Endothelial cell of umbilical vein (primary cell): ENCODE measurements around the gene TMTC1. TPM values are rescaled to one million over a fixed set of nuclear protein-coding genes. Genes with fewer than 3 reads are reported as not detected.

Experiments
- BruUV-seq: library from RNA; stranded (reverse); fragments of 400-500 nt; replicated peaks from 2 replicates; lab custom pipeline; 2021; lab: Mats Ljungman, UMichigan
- CTCF ChIA-PET: fragments of 300-600, 350-600 bp; sonication (Branson Sonifier 250); formaldehyde crosslinking; loops from one replicate; lab custom pipeline; 2021; ENCODE audit warnings: antibody characterized with exemption, inconsistent platforms; lab: Charles Lee
- POLR2A ChIA-PET: fragments of 300-600, 350-600 bp; sonication (Branson Sonifier 250); formaldehyde crosslinking; loops from one replicate; lab custom pipeline; 2021; ENCODE audit warnings: antibody characterized with exemption, inconsistent platforms; lab: Charles Lee
- DNase-seq: peaks from one replicate; pipeline ENCODE4 v3.0.0-alpha.2; 2011; ENCODE audit warnings: low read depth, low spot score
- FAIRE-seq: peaks from 2 replicates; lab custom pipeline; 2011; peaks lifted over from hg19 to GRCh38; lab: Jason Lieb, UNC
- H2AFZ ChIP-seq: 2 replicates; pipeline ENCODE4 v1.6.0; 2012; ENCODE audit warnings: low read depth, low read length, control low read depth, inconsistent platforms
- H3K27ac ChIP-seq: 2 replicates; pipeline ENCODE4 v1.5.1; 2011; ENCODE audit warnings: low read depth, mild to moderate bottlenecking, control low read depth, low read length, moderate library complexity; ENCODE audit not compliant: insufficient read depth
- H3K27me3 ChIP-seq, 2 experiments: 2 replicates each; pipeline versions ENCODE4 v1.6.0 to v1.6.1; 2011; ENCODE audit warnings: low read length in 2 of 2, mixed read lengths in 1 of 2; ENCODE audit not compliant: control insufficient read depth in 2 of 2, insufficient read depth in 2 of 2
- H3K36me3 ChIP-seq, 2 experiments: 2 replicates in 1 of 2; 3 replicates in 1 of 2; pipeline ENCODE4 v1.5.1; 2011; ENCODE audit warnings: low read length in 2 of 2, mild to moderate bottlenecking in 1 of 2, moderate library complexity in 1 of 2; ENCODE audit not compliant: control insufficient read depth in 2 of 2, insufficient read depth in 2 of 2; ENCODE audit errors: extremely low read depth in 1 of 2
- H3K4me1 ChIP-seq: 3 replicates; pipeline ENCODE4 v1.5.1; 2011; ENCODE audit warnings: mild to moderate bottlenecking, low read length; ENCODE audit not compliant: control insufficient read depth, insufficient read depth; ENCODE audit errors: extremely low read depth
- H3K4me2 ChIP-seq: 2 replicates; pipeline ENCODE4 v1.6.1; 2011; ENCODE audit warnings: low read length, control low read depth, mixed read lengths; ENCODE audit not compliant: insufficient read depth
- H3K4me3 ChIP-seq, 3 experiments: fragments of 200-600 bp in 1 of 3; sonication (generic), shearing (Covaris generic) in 1 of 3; replicated peaks in 1 of 3; 2 replicates each; pipeline ENCODE4 v1.5.1; 2011 to 2016; ENCODE audit warnings: control low read depth in 3 of 3, low read length in 3 of 3, mild to moderate bottlenecking in 2 of 3, inconsistent platforms in 1 of 3, low read depth in 1 of 3, moderate library complexity in 1 of 3; ENCODE audit not compliant: insufficient read depth in 1 of 3
- H3K79me2 ChIP-seq: 2 replicates; pipeline ENCODE4 v1.6.0; 2012; ENCODE audit warnings: low read length, inconsistent platforms; ENCODE audit not compliant: control insufficient read depth, insufficient read depth
- H3K9ac ChIP-seq: replicated peaks from 2 replicates; pipeline ENCODE3; 2011; ENCODE audit warnings: low read length, control low read depth; ENCODE audit not compliant: insufficient read depth; ENCODE audit errors: extremely low read depth
- H3K9me1 ChIP-seq: replicated peaks from 3 replicates; pipeline ENCODE4 v1.6.0; 2011; ENCODE audit warnings: mild to moderate bottlenecking, low read length; ENCODE audit not compliant: control insufficient read depth, insufficient read depth; ENCODE audit errors: extremely low read depth
- H3K9me3 ChIP-seq: replicated peaks from 2 replicates; pipeline ENCODE4 v1.5.1; 2012; ENCODE audit warnings: low read length, inconsistent platforms; ENCODE audit not compliant: control insufficient read depth, insufficient read depth
- H4K20me1 ChIP-seq: replicated peaks from 2 replicates; pipeline ENCODE3; 2011; ENCODE audit warnings: mild to moderate bottlenecking, low read length; ENCODE audit not compliant: control insufficient read depth, insufficient read depth; ENCODE audit errors: extremely low read depth
- EZH2 ChIP-seq: IDR thresholded peaks from 2 replicates; pipeline ENCODE4 v1.6.1; 2012; ENCODE audit warnings: borderline replicate concordance, low read depth, mild to moderate bottlenecking, moderate library complexity, low read length, inconsistent platforms; ENCODE audit not compliant: severe bottlenecking
- FOS ChIP-seq: IDR thresholded peaks from 2 replicates; pipeline ENCODE4 v1.6.1; 2011; ENCODE audit warnings: mild to moderate bottlenecking, low read length, moderate library complexity, borderline replicate concordance; ENCODE audit not compliant: insufficient read depth
- GATA2 ChIP-seq: IDR thresholded peaks from 2 replicates; pipeline ENCODE4 v1.7.0; 2011; ENCODE audit warnings: low read depth, mild to moderate bottlenecking, moderate library complexity, mixed read lengths, low read length; ENCODE audit not compliant: insufficient read length, insufficient read depth
- JUN ChIP-seq: IDR thresholded peaks from 2 replicates; pipeline ENCODE4 v1.6.1; 2011; ENCODE audit warnings: borderline replicate concordance, low read depth; ENCODE audit not compliant: insufficient read length, insufficient read depth
- POLR2A ChIP-seq: IDR thresholded peaks from 2 replicates; pipeline ENCODE4 v1.6.1; 2012; ENCODE audit warnings: low read depth, mild to moderate bottlenecking, control low read depth, low read length
- POLR2AphosphoS5 ChIP-seq: IDR thresholded peaks from 2 replicates; pipeline ENCODE4 v1.6.1; 2012; ENCODE audit warnings: low read depth, mild to moderate bottlenecking, control low read depth, low read length, moderate library complexity; ENCODE audit not compliant: insufficient read depth
- dilution Hi-C: fragments of 300-500 bp; cut with MboI; formaldehyde crosslinking; loops from one replicate; pipeline ENCODE4 v1.15.0; 2019; ENCODE audit warnings: low sequenced_read_pairs; ENCODE audit not compliant: extremely low pct_ligation_motif_present
- intact Hi-C: fragments of 100-400 bp; cut with micrococcal nuclease; formaldehyde crosslinking; loops from one replicate; pipeline ENCODE4 v1.10.0; 2022
- polyA plus RNA-seq, 4 experiments: library from polyadenylated mRNA; depleted of rRNA in 3 of 4; stranded (reverse) in 3 of 4; unstranded in 1 of 4; fragments of >200 nt; gene quantifications; 2 replicates each; pipeline versions ENCODE4 v1.2.1 to v1.2.3, GENCODE V29; 2011 to 2012; ENCODE audit warnings: missing spikeins in 1 of 4
- total RNA-seq: library from RNA; stranded (reverse); gene quantifications from 2 replicates; pipeline ENCODE4 v1.2.3, GENCODE V29; 2021
- TF ChIP-seq, protein P1 (sequence below), 2 donors: IDR thresholded peaks; 1 replicate in 1 of 2; 2 replicates in 1 of 2; pipeline ENCODE4 v1.5.1; 2011; ENCODE audit warnings: low read length in 2 of 2, mild to moderate bottlenecking in 2 of 2, moderate library complexity in 2 of 2, control low read depth in 1 of 2, inconsistent platforms in 1 of 2, low read depth in 1 of 2; ENCODE audit not compliant: insufficient read depth in 1 of 2; ENCODE audit errors: extremely low read depth in 1 of 2
- TF ChIP-seq, protein P2 (sequence below): IDR thresholded peaks from 2 replicates; pipeline ENCODE4 v1.6.1; 2011; ENCODE audit not compliant: insufficient read depth, insufficient read length

The TMTC1 gene
- total and polyA plus RNA-seq, 2 donors (not counting 3 experiments of a cell fraction or from before 2014, with no cell fraction given), result 5.4 to 5.9 TPM

DNA sequence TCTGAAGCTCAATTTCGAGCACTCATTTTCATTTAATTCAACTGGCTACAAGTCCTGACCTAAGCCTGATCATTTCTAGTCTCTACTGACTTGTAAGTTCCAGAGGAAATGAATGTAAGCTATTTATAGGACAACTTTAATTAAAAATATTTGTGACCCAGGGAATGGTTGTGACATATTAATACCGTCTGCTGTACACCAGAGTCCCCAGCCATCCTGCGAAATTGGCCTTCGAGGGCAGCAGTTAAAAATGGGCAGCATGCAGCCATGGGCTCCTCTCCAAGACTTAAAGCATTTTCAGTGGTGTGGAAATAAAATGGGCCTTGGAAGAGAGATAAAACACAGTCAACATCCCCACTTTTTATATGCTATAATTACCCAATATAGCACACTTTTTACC, 255.6 kb downstream of the TMTC1 start:
- no peak overlapping the region for H3K4me2 ChIP-seq
- ChIA-PET CTCF (interaction anchor here (1.5 kb wide), 1 partner anchor 1316 kb away, joined by 4 read pairs; no protein-coding TSS in a partner anchor), POLR2A (no interaction called here)
- no peaks in the 10 kb centered on the region for H3K36me3 ChIP-seq
- no peak overlapping the region for H3K9ac ChIP-seq
- H3K9me1 ChIP-seq, result no peaks in the 10 kb centered on the region
- no peak overlapping the region for H3K4me3 ChIP-seq
- no peak overlapping the region for H2AFZ ChIP-seq
- TF ChIP-seq POLR2AphosphoS5 (no peak), JUN (no peak), POLR2A (no peak), FOS (no peak), GATA2 (no peak), EZH2 (no peak)
- TF ChIP-seq, protein P1, sequence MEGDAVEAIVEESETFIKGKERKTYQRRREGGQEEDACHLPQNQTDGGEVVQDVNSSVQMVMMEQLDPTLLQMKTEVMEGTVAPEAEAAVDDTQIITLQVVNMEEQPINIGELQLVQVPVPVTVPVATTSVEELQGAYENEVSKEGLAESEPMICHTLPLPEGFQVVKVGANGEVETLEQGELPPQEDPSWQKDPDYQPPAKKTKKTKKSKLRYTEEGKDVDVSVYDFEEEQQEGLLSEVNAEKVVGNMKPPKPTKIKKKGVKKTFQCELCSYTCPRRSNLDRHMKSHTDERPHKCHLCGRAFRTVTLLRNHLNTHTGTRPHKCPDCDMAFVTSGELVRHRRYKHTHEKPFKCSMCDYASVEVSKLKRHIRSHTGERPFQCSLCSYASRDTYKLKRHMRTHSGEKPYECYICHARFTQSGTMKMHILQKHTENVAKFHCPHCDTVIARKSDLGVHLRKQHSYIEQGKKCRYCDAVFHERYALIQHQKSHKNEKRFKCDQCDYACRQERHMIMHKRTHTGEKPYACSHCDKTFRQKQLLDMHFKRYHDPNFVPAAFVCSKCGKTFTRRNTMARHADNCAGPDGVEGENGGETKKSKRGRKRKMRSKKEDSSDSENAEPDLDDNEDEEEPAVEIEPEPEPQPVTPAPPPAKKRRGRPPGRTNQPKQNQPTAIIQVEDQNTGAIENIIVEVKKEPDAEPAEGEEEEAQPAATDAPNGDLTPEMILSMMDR (IDR thresholded peaks at IDR 0.05; ENCODE audit: extremely low read depth in 1 of 2, insufficient read depth in 1 of 2, low read depth in 1 of 2, low read length in 2 of 2), result no peak
- TF ChIP-seq, protein P2, sequence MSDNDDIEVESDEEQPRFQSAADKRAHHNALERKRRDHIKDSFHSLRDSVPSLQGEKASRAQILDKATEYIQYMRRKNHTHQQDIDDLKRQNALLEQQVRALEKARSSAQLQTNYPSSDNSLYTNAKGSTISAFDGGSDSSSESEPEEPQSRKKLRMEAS, result no peak
- H3K27me3 ChIP-seq, result no peaks in the 10 kb centered on the region
- no TSS peak for BruUV-seq
- FAIRE-seq, result no peak
- H3K79me2 ChIP-seq, result no peaks in the 10 kb centered on the region
- no peak overlapping the region for H3K27ac ChIP-seq
- DNase-seq, result no peak
- no peaks in the 10 kb centered on the region for H3K4me1 ChIP-seq
- H4K20me1 ChIP-seq, result no peaks in the 10 kb centered on the region
- dilution Hi-C loops (no loop called here), intact Hi-C loops (no loop called here)
- no peaks in the 10 kb centered on the region for H3K9me3 ChIP-seq
